Heart right ventricle (tissue), 16 donors: ENCODE data around the gene PFDN2. TPM values are rescaled to one million over a fixed set of nuclear protein-coding genes. Genes with fewer than 3 reads are reported as not detected.
A peak's percentile ranks its signal among the peaks of the same experiment; 100 is the strongest.

Experiments used
- ATAC-seq, 8 donors: fragments of 200-7000 bp; cut with Tn5 transposase; one replicate each; pipeline ENCODE4 v1.9.1; 2020; ENCODE audit warnings: mild to moderate bottlenecking in 8 of 8, moderate library complexity in 8 of 8, moderate number of reproducible peaks in 1 of 8
- DNase-seq, 2 donors: peaks; one replicate each; pipeline ENCODE4 v3.0.0-alpha.2; 2020
- H3K27ac ChIP-seq, 10 donors: fragments of 200-600 bp; sonication (generic) in 2 of 10; one replicate each; pipeline versions ENCODE4 v1.5.0 to v1.8.0; 2020 to 2022; ENCODE audit warnings: mild to moderate bottlenecking in 3 of 10
- H3K27me3 ChIP-seq, 7 donors: fragments of 200-600 bp; one replicate each; pipeline ENCODE4 v1.8.0; 2021 to 2022; ENCODE audit warnings: mild to moderate bottlenecking in 2 of 7
- H3K36me3 ChIP-seq, 9 donors: fragments of 200-600 bp; sonication (generic) in 1 of 9; one replicate each; pipeline versions ENCODE4 v1.5.0 to v1.8.0; 2020 to 2022; ENCODE audit warnings: mild to moderate bottlenecking in 2 of 9
- H3K4me1 ChIP-seq, 9 donors: fragments of 200-600 bp; sonication (generic) in 1 of 9; one replicate each; pipeline versions ENCODE4 v1.5.0 to v1.8.0; 2020 to 2022; ENCODE audit warnings: mild to moderate bottlenecking in 4 of 9
- H3K4me3 ChIP-seq, 10 donors: fragments of 200-600 bp; sonication (generic) in 2 of 10; one replicate each; pipeline versions ENCODE4 v1.5.0 to v1.8.0; 2020 to 2022; ENCODE audit warnings: mild to moderate bottlenecking in 7 of 10, moderate library complexity in 2 of 10
- H3K9me3 ChIP-seq, 11 donors: fragments of 200-600 bp in 10 of 11; sonication (generic) in 2 of 11; one replicate each; pipeline versions ENCODE4 v1.5.0 to v1.8.0; 2013 to 2022; ENCODE audit warnings: mild to moderate bottlenecking in 2 of 11, control low read depth in 1 of 11, moderate library complexity in 1 of 11
- CTCF ChIP-seq, 9 donors: fragments of 200-600 bp; sonication (generic) in 2 of 9; IDR thresholded peaks; one replicate each; pipeline versions ENCODE4 v1.5.0 to v1.8.0; 2021 to 2022; ENCODE audit warnings: antibody characterized with exemption in 9 of 9, mild to moderate bottlenecking in 5 of 9, moderate library complexity in 1 of 9
- WGBS, 2 donors: extraction: QIAGEN DNeasy Blood & Tissue Kit; methylation state at CpG; one replicate each; pipeline ENCODE4 v1.1.7; 2013; ENCODE audit warnings: inconsistent platforms in 1 of 2; 5-methylcytosine and 5-hydroxymethylcytosine counted together
- intact Hi-C, 10 donors: fragments of 100-400 bp; cut with DNase I; formaldehyde crosslinking; loops; one replicate each; pipeline versions ENCODE4 v1.11.1 to v1.14.2; 2022
- long read RNA-seq, 3 donors: library from polyadenylated mRNA; unstranded; transcript quantifications; one replicate each; pipeline ENCODE4 v2.0.0, GENCODE V29; 2020 to 2021
- polyA plus RNA-seq, 2 donors: library from polyadenylated mRNA; stranded (reverse); fragments of 200-250 nt; gene quantifications; one replicate each; pipeline ENCODE4 v1.2.3, GENCODE V29; 2013
- total RNA-seq, 10 donors: library from RNA; stranded (reverse); fragmentation: NEBNext Ultra II Directional in 3 of 10; extraction: Animal tissue kit (Norgen Biotek cat#: 25700) in 3 of 10; gene quantifications; one replicate each; pipeline versions ENCODE4 v1.2.1 to v1.2.4, GENCODE V29; 2021 to 2023
- donor health status: Arrhythmogenic right ventricular cardiomyopathy.
- donor health status: ischemic (EF 13 %, LVEDD 7.1; RV severe dilation, severe dysfunction).
- donor health status: healthy with polysubstance abuse.
- donor health status: DM: no; HTN: yes; CAD: no.
- donor health status: DM: no; HTN: no; CAD: no.
- donor health status: ischemic (EF 25% LVEDD 6.9; RV normal size, moderate dysfunction).
- donor health status: ischemic (EF 25% LVEDD 5.7; RV mildly dilated, moderate dysfunction).
- donor health status: healthy.
- donor health status: DM: yes; HTN: yes; CAD: no.
- donor health status: Ischemic cardiomyopathy.
- donor health status: ischemic (EF 35%, LVEDD 5.7; RV mildly dilated, moderate dysfunction).
- donor health status: nonischemic (EF 11% LVEDD 7.7; RV severe dilation, severe dysfunction).
- donor health status: DM: yes; HTN: yes; CAD: no.
- donor health status: PGD.
- donor health status: ischemic (EF 29% LVEDD 5.4; RV normal size, mild dysfunction).
- donor health status: nonischemic (EF 23%, LVEDD 6.1; RV moderate dilation, normal function).

PFDN2 gene
- 10 to 100 TPM; 44.6 to 78.7 (median 54.1) TPM for total RNA-seq
- 100 to 1,000 TPM; 185 to 273 TPM for polyA plus RNA-seq
- long read RNA-seq, donor 1, transcript PFDN2-201 (4 exons, 677 nt): major isoform, 28 of 33 reads
- long read RNA-seq, donor 1, partial matches to known transcripts: 3 of 33 reads
- long read RNA-seq, donor 1, other reads (novel, unspliced or antisense): 2 of 33 reads
- long read RNA-seq, donor 2, transcript PFDN2-201 (4 exons, 677 nt): major isoform, 32 of 35 reads
- long read RNA-seq, donor 2, partial matches to known transcripts: 3 of 35 reads
- long read RNA-seq, donor 2, other reads (novel, unspliced or antisense): 0 of 35 reads
- long read RNA-seq, donor 3, transcript PFDN2-201 (4 exons, 677 nt): major isoform, 8 of 8 reads
- long read RNA-seq, donor 3, partial matches to known transcripts: 0 of 8 reads
- long read RNA-seq, donor 3, other reads (novel, unspliced or antisense): 0 of 8 reads

- Histone ChIP-seq H3K27me3 (no peaks in the 10 kb centered on the region), H3K36me3 (peaks cover 0 to 48% (median 31%) of the 10 kb centered on the region in 9 donors), H3K9me3 (no peaks in the 10 kb centered on the region), H3K4me3 (peak within 1 kb of the TSS; percentile 70 to 100 (median 94)), H3K4me1 (peaks cover 14 to 83% (median 53%) of the 10 kb centered on the region in 9 donors), H3K27ac (peak within 1 kb of the TSS; percentile 73 to 97 (median 94))
- WGBS, 2 donors: 0 to 1% methylated on average over 58 of the region's 58 CpGs
- ATAC-seq (peak; percentile 91 to 95 (median 94)), DNase-seq (peak; percentile 87 to 88)
- peak in 1 of 9 donors; percentile 17 for TF ChIP-seq CTCF (IDR thresholded peaks at IDR 0.05)
- intact Hi-C loops: loop anchor here in 2 of 10 donors (5.0 kb wide), 2 partner anchors 34 to 71 kb away; partner anchors contain the start of genes UFC1 (in 1 of the 2) and USF1 (in 1 of the 2)
Measured at GRCh38 chr1:161117759-161118581, at the start of gene PFDN2, which contains the start of gene NIT1. Gene PFDN2 (minus strand): TSS chr1:161118037. CDS start chr1:161118026, 11 bp downstream. Gene NIT1 (plus strand): TSS chr1:161118105. CDS start chr1:161118177, 72 bp downstream.

GRCh38 chr1:161166669-161167548, 49.1 kb upstream of the PFDN2 start:
- peak in 5 of 8 donors; percentile 0 to 8 (median 2) for ATAC-seq
- no peak for DNase-seq
- 8% methylated on average over 33 of the region's 33 CpGs for WGBS, 2 donors
- TF ChIP-seq CTCF (IDR thresholded peaks at IDR 0.05): no peak
- peak overlapping the region in 9 of 10 donors; percentile 86 to 94 (median 89) for H3K27ac ChIP-seq
- intact Hi-C loops: loop anchor here in 1 of 10 donors (5.0 kb wide), 1 partner anchor 35 kb away; the partner anchor contains the start of gene DEDD
- H3K4me3 ChIP-seq: peak overlapping the region; percentile 62 to 92 (median 78)
- H3K4me1 ChIP-seq: peaks cover 7 to 40% (median 22%) of the 10 kb centered on the region in 9 donors
- H3K9me3 ChIP-seq: no peaks in the 10 kb centered on the region
- H3K27me3 ChIP-seq: no peaks in the 10 kb centered on the region
- H3K36me3 ChIP-seq: peaks cover 0 to 73% (median 17%) of the 10 kb centered on the region in 9 donors

GRCh38 chr1:161165742-161166668, 48.2 kb upstream of the PFDN2 start, which contains the start of gene PPOX:
Gene PPOX (plus strand): TSS chr1:161166426. CDS start chr1:161166848, 422 bp downstream.
- Histone ChIP-seq H3K4me1 (peaks cover 10 to 41% (median 31%) of the 10 kb centered on the region in 9 donors), H3K36me3 (peaks cover 0 to 71% (median 8%) of the 10 kb centered on the region in 9 donors), H3K27ac (peak within 1 kb of the TSS; percentile 86 to 94 (median 88)), H3K9me3 (no peaks in the 10 kb centered on the region), H3K4me3 (peak within 1 kb of the TSS; percentile 62 to 92 (median 78)), H3K27me3 (no peaks in the 10 kb centered on the region)
- peak; percentile 94 to 97 (median 96) for ATAC-seq
- 1% methylated on average over 54 of the region's 54 CpGs for WGBS, 2 donors
- DNase-seq: peak; percentile 93 to 97
- TF ChIP-seq CTCF (IDR thresholded peaks at IDR 0.05): peak in 8 of 9 donors; percentile 6 to 62 (median 45)
- intact Hi-C loops: loop anchor here in 1 of 10 donors (5.0 kb wide), 1 partner anchor 34 kb away; the partner anchor contains the start of gene DEDD
